ENCODE results near the gene WDR46. TPM values are rescaled to one million over a fixed set of nuclear protein-coding genes. Genes with fewer than 3 reads are reported as not detected.

Gene WDR46
- total RNA-seq, 1 donor from 2014 or later: 31.1 TPM

DNA sequence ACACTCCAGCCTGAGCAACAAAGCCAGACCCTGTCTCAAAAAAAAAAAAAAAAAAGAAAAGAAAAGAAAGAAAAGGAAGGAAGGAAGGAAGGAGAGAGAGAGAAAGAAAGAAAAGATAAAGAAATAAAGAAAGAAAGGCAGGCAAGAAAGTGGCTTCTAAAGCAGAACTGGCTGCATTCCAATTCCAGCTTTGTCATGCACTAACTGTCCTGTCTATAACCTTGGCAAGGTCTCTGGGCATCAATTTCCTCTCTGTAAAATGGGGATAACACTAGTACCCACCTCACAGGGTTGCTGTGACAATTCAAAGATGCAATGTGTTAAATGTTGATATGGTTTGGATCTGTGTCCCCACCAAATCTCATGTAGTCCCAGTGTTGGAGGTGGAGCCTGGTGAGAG lies 52.7 kb downstream of the WDR46 start:
- no peak overlapping the region for H2AFZ ChIP-seq (replicated peaks)
- H3K9me3 ChIP-seq (ENCODE audit: low read depth): no peaks in the 10 kb centered on the region
- H3K27ac ChIP-seq: no peak overlapping the region
- H3K4me3 Mint-ChIP-seq: no peak overlapping the region
- H3K27ac Mint-ChIP-seq: no peak overlapping the region
- H3K36me3 ChIP-seq: no peaks in the 10 kb centered on the region
- H3K36me3 Mint-ChIP-seq: no peaks in the 10 kb centered on the region
- H3K4me2 ChIP-seq: no peak overlapping the region
- no peak overlapping the region for H3K9ac ChIP-seq
- no peak for DNase-seq (ENCODE audit: low spot score)
- H3F3A ChIP-seq (ENCODE audit: low read depth): no peaks in the 10 kb centered on the region
- peaks cover 14% of the 10 kb centered on the region for H3K27me3 Mint-ChIP-seq (ENCODE audit: insufficient read depth, low read depth)
- no peak for TF ChIP-seq EZH2 (IDR thresholded peaks at IDR 0.05)
- TF ChIP-seq, protein P1, sequence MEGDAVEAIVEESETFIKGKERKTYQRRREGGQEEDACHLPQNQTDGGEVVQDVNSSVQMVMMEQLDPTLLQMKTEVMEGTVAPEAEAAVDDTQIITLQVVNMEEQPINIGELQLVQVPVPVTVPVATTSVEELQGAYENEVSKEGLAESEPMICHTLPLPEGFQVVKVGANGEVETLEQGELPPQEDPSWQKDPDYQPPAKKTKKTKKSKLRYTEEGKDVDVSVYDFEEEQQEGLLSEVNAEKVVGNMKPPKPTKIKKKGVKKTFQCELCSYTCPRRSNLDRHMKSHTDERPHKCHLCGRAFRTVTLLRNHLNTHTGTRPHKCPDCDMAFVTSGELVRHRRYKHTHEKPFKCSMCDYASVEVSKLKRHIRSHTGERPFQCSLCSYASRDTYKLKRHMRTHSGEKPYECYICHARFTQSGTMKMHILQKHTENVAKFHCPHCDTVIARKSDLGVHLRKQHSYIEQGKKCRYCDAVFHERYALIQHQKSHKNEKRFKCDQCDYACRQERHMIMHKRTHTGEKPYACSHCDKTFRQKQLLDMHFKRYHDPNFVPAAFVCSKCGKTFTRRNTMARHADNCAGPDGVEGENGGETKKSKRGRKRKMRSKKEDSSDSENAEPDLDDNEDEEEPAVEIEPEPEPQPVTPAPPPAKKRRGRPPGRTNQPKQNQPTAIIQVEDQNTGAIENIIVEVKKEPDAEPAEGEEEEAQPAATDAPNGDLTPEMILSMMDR (IDR thresholded peaks at IDR 0.05): no peak
- TF ChIP-seq EZH2phosphoT487 (IDR thresholded peaks at IDR 0.05): no peak
- peaks cover 37% of the 10 kb centered on the region for H3K27me3 ChIP-seq
- H3K4me1 Mint-ChIP-seq: peaks cover 14% of the 10 kb centered on the region
- H3K9me3 Mint-ChIP-seq: no peaks in the 10 kb centered on the region
- no peaks in the 10 kb centered on the region for H4K20me1 ChIP-seq (ENCODE audit: low read depth)
- H3K4me1 ChIP-seq: peaks cover 8% of the 10 kb centered on the region
- H3K4me3 ChIP-seq: no peak overlapping the region
- no peaks in the 10 kb centered on the region for H3K79me2 ChIP-seq (ENCODE audit: low read depth)

DNA sequence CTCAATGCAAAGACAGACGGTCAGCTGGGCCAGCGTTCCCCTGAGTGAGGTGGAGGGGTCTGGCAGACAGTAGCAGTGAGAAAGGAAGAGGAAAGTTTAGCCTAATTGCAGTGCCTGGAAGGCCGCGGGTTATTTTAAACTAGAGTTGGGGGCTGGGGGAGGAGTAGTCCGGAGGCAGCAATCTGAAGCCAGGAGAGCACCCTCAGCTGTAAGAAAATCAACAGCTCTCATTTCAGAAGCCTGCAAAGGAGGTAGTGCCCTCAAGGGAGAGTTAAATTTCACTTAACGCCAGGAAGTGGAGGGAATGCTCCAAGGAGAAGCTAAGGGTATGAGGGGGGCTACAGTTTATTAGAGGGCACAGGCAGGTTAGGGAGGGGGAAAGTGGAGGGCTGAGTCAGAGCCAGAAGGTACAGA lies 53.8 kb downstream of the WDR46 start:
- H3K27ac Mint-ChIP-seq: peak overlapping the region; percentile 43
- H3K9me3 Mint-ChIP-seq: no peaks in the 10 kb centered on the region
- Histone ChIP-seq H2AFZ (replicated peaks) (peak overlapping the region; percentile 73), H3K36me3 (no peaks in the 10 kb centered on the region), H3K27me3 (peaks cover 44% of the 10 kb centered on the region), H3K79me2 (ENCODE audit: low read depth) (no peaks in the 10 kb centered on the region), H4K20me1 (ENCODE audit: low read depth) (no peaks in the 10 kb centered on the region), H3K4me1 (peaks cover 8% of the 10 kb centered on the region), H3K4me3 (no peak overlapping the region), H3K4me2 (peak overlapping the region; percentile 49), H3K9ac (no peak overlapping the region), H3K9me3 (ENCODE audit: low read depth) (no peaks in the 10 kb centered on the region), H3K27ac (no peak overlapping the region), H3F3A (ENCODE audit: low read depth) (no peaks in the 10 kb centered on the region)
- peaks cover 13% of the 10 kb centered on the region for H3K27me3 Mint-ChIP-seq (ENCODE audit: insufficient read depth, low read depth)
- TF ChIP-seq, protein P1 (IDR thresholded peaks at IDR 0.05): no peak
- TF ChIP-seq EZH2phosphoT487 (IDR thresholded peaks at IDR 0.05): no peak
- no peak for TF ChIP-seq EZH2 (IDR thresholded peaks at IDR 0.05)
- DNase-seq (ENCODE audit: low spot score): no peak
- H3K4me3 Mint-ChIP-seq: peak overlapping the region; percentile 38
- no peaks in the 10 kb centered on the region for H3K36me3 Mint-ChIP-seq
- H3K4me1 Mint-ChIP-seq: peaks cover 14% of the 10 kb centered on the region

Small RNAs within 50 kb of the gene (microRNA-seq; reads per million reads assigned to microRNA genes)
- gene MIR6834 (not detected), gene MIR6873 (not detected)

Other genes with a start within 250 kb of the WDR46 start
- gene HLA-DPA1, start 215.6 kb downstream of the WDR46 start, total RNA-seq (ENCODE audit: low replicate concordance): 1.5 and 2.8 TPM in 2 replicates
- 8.0 and 23.3 TPM in 2 replicates for gene HLA-DPB1, start 213.2 kb downstream of the WDR46 start, total RNA-seq (ENCODE audit: low replicate concordance)
- 0.49 and 0.99 TPM in 2 replicates for gene COL11A2, start 96.8 kb downstream of the WDR46 start, total RNA-seq (ENCODE audit: low replicate concordance)
- 10.2 and 21.7 TPM in 2 replicates for gene RXRB, start 88.6 kb downstream of the WDR46 start, total RNA-seq (ENCODE audit: low replicate concordance)
- gene SLC39A7, start 88.4 kb downstream of the WDR46 start, total RNA-seq (ENCODE audit: low replicate concordance): 40.8 and 59.2 TPM in 2 replicates
- 4.8 and 9.5 TPM in 2 replicates for gene HSD17B8, start 84.6 kb downstream of the WDR46 start, total RNA-seq (ENCODE audit: low replicate concordance)
- 12.1 and 20.2 TPM in 2 replicates for gene RING1, start 80.7 kb downstream of the WDR46 start, total RNA-seq (ENCODE audit: low replicate concordance)
- gene VPS52, start 17.4 kb downstream of the WDR46 start, total RNA-seq (ENCODE audit: low replicate concordance): 28.7 and 38.4 TPM in 2 replicates
- gene RPS18, start 17.2 kb downstream of the WDR46 start, total RNA-seq (ENCODE audit: low replicate concordance): 4,188 and 4,663 TPM in 2 replicates
- 1.1 and 2.1 TPM in 2 replicates for gene B3GALT4, start 12.1 kb downstream of the WDR46 start, total RNA-seq (ENCODE audit: low replicate concordance)
- gene PFDN6, start 362 bp upstream of the WDR46 start, total RNA-seq (ENCODE audit: low replicate concordance): 35.6 and 54.5 TPM in 2 replicates
- gene RGL2, start 9.7 kb upstream of the WDR46 start, total RNA-seq (ENCODE audit: low replicate concordance): 28.3 and 63.4 TPM in 2 replicates
- 1.7 and 6.3 TPM in 2 replicates for gene TAPBP, start 24.8 kb upstream of the WDR46 start, total RNA-seq (ENCODE audit: low replicate concordance)
- gene ZBTB22, start 28.5 kb upstream of the WDR46 start, total RNA-seq (ENCODE audit: low replicate concordance): 5.7 and 26.7 TPM in 2 replicates
- 35.7 and 49.6 TPM in 2 replicates for gene DAXX, start 33.7 kb upstream of the WDR46 start, total RNA-seq (ENCODE audit: low replicate concordance)
- 93.9 and 179 TPM in 2 replicates for gene KIFC1, start 102.6 kb upstream of the WDR46 start, total RNA-seq (ENCODE audit: low replicate concordance)
- gene PHF1, start 121.8 kb upstream of the WDR46 start, total RNA-seq (ENCODE audit: low replicate concordance): 25.6 and 55.8 TPM in 2 replicates
- gene CUTA, start 128.9 kb upstream of the WDR46 start, total RNA-seq (ENCODE audit: low replicate concordance): 118 and 186 TPM in 2 replicates
- 14.1 and 29.7 TPM in 2 replicates for gene SYNGAP1, start 130.8 kb upstream of the WDR46 start, total RNA-seq (ENCODE audit: low replicate concordance)
- 10.2 and 12.7 TPM in 2 replicates for gene ZBTB9, start 165.3 kb upstream of the WDR46 start, total RNA-seq (ENCODE audit: low replicate concordance)

Measured in neural progenitor cell (in vitro differentiated cells).